Stimulated activated CD4-positive, alpha-beta T cell treated with anti-CD3 and anti-CD28 coated beads, Interleukin-12 subunit alpha, Interleukin-12 subunit beta, amount 100 ng/mL, for 4 hours (primary cell): ENCODE data around the gene NTSR1.

ENCODE experiments used
- DNase-seq: peaks from one replicate; pipeline ENCODE4 v3.0.0-alpha.2; 2020

The NTSR1 gene

GRCh38 chr20:62710221-62710885 is 1.7 kb downstream of the NTSR1 start:
- no peak for DNase-seq

DNA sequence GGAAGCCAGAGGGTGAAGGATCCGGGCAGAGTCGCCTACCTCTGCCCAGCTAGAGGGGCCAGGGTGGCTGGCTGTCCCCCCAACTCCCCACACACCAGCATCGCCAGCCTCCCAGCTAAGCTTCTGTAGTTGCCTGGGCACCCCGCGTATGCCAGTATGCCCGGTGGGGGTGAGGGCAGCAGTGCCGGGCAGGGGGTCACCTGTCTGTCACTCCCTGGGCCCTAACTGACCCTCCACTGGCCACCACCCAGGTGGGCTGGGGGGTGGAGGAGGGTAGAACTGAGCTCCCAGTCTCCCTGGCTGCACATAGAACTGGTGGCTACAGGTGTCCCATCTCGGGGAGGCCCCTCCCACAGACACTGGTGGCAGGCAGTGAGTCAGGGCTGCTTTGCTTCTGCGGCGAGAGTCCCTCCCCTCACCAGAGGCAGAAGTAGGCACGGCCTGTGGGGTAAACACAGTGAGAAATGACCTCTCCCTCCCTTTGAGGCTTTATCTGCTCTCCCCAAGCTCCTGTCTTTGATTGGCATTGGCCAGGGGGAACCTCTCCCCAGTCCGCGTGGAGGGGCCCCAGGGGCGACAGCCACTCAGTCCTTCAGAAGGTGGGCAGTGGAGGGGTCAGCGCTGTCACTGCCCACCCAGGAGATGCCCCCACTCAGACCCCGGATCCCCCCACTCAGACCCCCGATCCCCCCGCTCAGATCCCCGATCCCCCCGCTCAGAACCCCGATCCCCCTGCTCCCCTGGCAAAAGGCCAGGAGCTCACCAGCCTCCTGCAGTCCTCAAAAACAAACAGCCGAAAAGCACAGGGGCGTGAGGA is 2.5 kb downstream of the NTSR1 start:
- DNase-seq = no peak

GRCh38 chr20:62711703-62712101 is 3.1 kb downstream of the NTSR1 start:
- no peak for DNase-seq

GRCh38 chr20:62712606-62713005 is 4.0 kb downstream of the NTSR1 start:
- DNase-seq = no peak

GRCh38 chr20:62714006-62714405 is 5.4 kb downstream of the NTSR1 start:
- DNase-seq = no peak

- no peak for DNase-seq
These were observed 6.2 kb downstream of the NTSR1 start for GRCh38 chr20:62714799-62715198.

DNA sequence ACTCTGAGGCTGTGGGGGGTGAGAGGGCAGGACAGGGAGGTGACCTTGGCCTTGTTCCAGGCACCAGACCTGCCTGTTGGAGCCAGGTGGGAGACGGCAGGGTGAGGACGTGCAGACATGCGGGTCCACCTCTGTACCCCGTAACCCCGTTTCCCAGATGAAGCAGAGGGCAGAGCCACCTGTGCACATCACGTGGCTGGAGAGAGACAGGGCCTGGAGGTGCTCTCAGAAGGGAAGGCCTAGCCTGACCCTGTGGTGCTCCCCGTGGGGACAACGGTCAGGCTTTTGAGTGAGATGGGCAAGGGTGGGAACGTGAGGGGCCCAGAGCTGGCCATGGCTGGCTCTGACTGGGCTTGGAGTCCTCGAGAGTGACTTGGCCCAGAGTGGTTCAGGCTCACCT is 6.6 kb downstream of the NTSR1 start:
- no peak for DNase-seq

DNA sequence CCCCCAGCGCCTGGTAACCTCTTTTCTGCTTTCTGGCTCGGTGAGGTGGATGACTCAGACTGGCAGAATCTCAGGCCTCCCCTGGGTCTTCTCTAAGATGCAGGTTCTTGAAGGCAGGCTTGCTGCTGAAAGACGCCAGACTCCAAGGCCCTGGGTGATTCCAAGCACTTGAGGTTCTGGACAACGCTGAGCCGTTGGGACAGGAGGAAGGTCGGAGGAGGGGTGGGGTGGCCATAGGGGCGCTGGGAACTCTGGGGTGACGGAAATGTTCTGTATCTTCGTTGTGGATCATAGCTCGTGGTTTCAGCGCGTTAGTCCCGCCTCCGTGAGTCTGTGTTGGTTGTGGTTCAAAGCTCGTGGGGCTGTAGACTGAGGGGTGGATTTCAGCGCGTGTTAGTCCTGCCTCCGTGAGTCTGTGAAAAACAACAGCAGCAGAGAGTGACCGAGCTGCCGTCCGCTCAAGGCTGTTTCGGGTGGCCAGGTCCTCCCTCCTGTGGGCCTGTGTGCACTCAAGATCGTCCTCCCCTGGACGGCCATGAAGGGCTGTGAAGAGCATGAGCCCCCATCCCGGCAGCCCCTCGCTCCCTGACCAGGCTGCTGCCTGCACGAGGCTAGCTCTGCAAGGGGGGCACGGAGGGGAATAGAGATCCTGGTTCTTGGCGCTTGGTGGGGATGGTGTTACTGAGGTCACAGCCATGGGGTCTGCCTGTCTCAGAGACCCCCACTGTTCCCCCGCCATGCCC is 7.7 kb downstream of the NTSR1 start:
- DNase-seq = no peak

DNA sequence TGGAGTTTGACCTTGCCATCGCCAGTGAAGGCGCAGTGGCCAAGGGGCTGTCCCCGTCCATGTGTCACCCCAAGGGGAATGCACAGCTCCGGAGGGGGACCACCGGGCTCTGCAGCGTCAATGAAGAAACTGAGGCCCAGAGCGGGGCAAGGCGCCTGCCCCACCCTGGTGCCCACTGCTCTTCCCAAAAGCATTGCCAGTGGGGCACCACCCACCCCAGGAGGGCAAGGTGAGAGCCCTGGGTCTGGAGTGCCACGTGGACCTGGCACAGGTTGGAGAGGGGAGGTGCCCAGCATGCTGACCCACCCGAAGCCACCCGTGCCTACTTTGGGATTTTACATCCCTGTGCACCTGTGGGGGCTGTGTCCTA is 8.3 kb downstream of the NTSR1 start:
- no peak for DNase-seq

DNA sequence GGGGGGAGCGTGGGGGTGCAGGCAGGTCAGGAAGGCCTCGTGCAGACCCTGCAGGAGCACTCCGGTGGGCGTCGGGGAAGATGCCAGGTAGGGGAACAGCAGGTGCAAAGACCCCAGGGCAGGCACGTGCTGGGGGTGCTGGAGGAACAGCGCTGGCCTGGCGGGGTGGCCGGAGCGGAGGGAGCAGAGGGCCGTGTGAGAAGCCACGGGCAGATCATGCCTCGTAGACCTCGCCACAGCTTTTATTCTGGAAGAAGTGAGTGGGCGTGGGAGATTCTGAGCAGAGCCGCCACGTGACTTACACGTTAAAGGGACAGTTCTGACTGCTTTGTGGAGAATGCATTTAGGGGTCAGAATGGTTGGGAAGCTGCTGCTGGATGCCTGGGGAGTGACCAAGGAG is 9.3 kb downstream of the NTSR1 start:
- DNase-seq = no peak

DNA sequence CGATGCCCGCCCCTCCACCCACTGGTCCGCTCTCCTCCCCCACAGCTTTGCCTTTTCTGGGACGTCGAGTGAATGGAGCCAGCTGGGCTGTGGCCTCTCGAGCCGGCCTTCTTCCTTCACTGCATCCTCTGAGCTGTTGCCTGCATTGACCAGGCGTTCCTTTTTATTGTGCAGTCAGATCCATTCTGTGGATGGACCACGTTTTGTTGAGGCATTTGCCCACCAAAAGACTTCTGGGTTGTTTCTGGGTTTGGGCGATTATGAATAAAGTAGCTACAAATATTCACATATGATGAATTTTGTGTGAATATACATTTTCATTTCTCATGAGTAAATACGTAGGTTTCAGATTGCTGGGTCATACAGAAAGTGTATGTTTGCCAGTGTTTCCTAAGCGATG is 9.9 kb downstream of the NTSR1 start:
- DNase-seq = no peak

GRCh38 chr20:62719250-62719935 is 10.8 kb downstream of the NTSR1 start:
- DNase-seq = no peak

DNA sequence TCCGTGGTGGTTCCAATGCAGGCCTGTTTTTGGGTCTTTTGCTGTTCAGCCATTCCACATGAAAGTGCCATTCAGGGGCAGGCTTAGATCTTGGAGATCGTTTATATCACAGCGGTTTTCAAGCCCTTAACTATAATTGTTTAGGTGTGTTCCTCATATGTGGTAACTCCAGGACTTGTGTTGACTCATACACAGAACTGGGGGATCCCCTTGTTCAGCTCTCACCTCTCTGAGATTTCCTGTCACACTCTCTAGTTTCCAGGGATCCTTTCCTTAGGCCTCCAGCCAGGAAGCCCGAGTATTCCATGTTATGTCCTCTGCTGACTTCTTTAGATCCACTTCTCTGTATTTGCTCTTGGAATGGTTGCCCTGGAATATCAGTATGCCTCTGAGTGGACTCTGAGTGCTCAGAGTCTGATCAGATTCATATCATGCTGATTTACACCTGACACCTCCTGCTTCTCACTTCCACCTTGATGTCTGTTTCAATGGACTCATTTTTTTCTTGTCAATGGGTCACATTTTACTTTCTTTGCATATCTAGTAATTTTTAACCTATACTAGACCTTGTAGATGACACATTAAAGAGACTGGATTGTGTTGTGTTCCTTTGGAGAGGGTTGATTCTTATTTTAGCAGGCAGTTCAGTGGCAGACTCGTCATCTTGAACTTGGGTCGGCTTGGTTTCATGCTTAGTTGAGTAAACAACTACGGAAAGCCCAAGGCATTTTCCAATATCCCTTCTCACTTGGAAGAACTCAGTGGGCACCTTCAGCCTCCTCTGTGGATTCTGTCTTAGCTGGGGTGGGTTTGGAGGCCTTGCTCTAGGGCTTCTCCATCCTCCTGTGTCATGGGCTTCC is 13.1 kb downstream of the NTSR1 start:
- no peak for DNase-seq

DNA sequence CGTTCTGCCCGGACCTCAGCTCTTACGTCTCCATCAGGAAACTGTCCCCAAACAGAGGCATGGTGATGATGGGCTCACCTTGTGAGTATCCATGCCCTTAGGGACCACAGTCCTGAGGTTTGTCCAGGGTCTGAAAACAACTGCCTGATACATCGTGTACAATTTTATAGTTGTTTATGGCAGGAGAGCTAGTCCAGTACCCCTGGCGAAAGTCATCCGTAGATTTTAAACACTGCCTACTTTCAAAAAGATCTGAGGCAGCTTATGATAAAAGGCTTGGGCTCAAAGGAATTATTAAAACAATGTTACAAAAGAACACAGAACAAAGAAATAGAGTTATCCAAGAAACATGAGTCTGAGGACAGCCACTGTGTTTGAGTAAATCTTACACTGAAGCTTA is 14.0 kb downstream of the NTSR1 start:
- no peak for DNase-seq

DNA sequence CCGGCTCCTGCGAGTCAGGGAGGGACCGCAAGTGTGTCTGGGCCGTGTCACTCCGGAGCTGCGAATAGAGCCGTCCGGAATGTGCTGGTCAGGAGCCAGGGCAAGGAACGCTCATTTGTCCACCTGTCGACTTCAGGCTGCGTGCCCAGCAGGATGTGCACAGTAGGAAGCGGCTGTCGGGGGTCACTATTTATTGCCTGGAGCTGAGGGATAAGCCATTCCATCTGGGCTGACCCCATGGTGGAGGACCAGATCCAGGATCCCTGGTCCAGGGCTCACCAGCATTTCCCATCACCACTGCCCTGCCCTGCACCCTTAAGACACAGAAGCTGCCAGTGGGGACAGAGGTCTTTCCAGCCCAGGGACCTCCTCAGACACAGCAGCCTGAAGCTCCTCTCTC is 14.7 kb downstream of the NTSR1 start:
- no peak for DNase-seq

GRCh38 chr20:62723768-62724450 is 15.3 kb downstream of the NTSR1 start:
- DNase-seq = no peak

DNA sequence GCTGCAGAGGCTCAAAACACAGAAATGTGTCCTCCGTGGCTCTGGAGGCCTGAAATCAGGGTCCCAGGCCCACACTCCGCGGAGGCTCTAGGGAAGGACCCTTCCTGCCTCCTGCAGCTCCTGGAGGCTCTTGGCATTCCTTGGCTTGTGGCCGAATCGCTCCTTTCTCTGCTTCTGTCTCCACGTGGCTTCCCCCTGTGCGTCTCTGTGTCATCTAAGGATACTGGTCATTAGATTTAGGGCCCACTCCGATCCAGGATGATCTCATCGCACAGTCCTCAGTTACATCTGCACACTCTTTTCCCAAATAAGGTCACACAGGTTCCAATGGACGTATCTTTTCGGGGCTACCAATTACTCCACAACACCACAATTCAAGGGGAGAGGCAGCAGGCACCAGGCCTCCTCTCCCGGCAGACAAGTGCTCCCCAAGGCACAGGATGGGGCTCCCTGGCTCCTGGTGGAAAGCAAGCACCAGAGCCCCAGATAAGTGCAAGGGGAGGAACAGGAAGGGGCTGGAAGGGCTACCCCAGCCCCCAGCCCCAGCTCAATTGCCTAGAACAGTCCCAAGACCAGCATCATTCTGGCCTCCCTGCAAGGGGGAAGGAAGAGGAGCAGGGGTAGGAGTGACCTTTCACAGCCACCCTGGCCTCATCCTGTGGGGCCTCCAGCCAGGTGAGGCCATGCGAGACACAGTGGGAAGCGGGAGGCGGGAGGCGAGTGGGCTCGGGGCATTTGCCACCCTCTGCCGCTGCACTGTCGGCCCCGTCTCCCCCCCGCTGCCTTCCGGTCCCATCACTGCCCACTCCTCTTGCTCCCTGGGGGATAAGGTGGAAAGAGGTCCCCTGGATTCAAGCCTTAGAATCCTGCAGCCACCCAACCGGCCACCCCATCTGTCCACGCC is 16.3 kb downstream of the NTSR1 start:
- DNase-seq = no peak

GRCh38 chr20:62725596-62726268 is 17.1 kb downstream of the NTSR1 start:
- DNase-seq = no peak

- no peak for DNase-seq
These were observed 17.6 kb downstream of the NTSR1 start for GRCh38 chr20:62726276-62726675.
